ES-I3 (cell line): ENCODE data around the gene TUBB.
"Not testable (repeated sequence)": the region's sequence is repeated elsewhere in the genome, so short reads cannot be mapped to it uniquely, and the experiment has no call there.

Experiments
- H3K36me3 ChIP-seq: 2 replicates; pipeline ENCODE4 v1.6.1; 2013; ENCODE audit warnings: mild to moderate bottlenecking, low read length, control low read depth, moderate library complexity; ENCODE audit not compliant: insufficient read depth
- H3K4me1 ChIP-seq: 2 replicates; pipeline ENCODE4 v1.6.1; 2013; ENCODE audit warnings: mild to moderate bottlenecking, control low read depth, low read length; ENCODE audit not compliant: insufficient read depth
- H3K9ac ChIP-seq: 2 replicates; pipeline ENCODE4 v1.6.1; 2013; ENCODE audit warnings: low read depth, mild to moderate bottlenecking, low read length, moderate library complexity
- H3K9me3 ChIP-seq: 2 replicates; pipeline ENCODE4 v1.6.1; 2013; ENCODE audit warnings: mild to moderate bottlenecking, low read length, moderate library complexity; ENCODE audit not compliant: control insufficient read depth, insufficient read depth

TUBB gene

DNA sequence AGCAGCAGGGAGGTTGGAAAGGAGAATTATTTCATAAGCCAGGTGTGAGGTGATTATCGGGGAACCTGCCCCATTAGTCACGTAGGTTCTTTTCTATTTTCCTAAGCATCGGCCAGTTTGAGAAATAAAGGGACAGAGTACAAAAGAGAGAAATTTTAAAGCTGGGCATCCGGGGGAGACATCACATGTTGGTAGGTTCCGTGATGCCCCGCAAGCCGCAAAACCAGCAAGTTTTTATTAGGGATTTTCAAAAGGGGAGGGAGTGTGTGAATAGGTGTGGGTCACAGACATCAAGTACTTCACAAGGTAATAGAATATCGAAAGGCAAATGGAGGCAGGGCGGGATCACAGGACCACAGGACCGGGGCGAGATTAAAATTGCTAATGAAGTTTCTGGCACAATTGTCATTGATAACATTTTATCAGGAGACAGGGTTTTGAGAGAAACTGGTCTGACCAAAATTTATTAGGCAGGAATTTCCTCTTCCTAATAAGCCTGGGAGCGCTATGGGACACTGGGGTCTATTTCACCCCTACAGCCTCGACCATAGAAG lies 44.4 kb downstream of the TUBB start:
- Histone ChIP-seq H3K4me1 (peaks cover 25% of the 10 kb centered on the region), H3K9ac (peak overlapping the region; percentile 24)
- not testable (repeated sequence) for H3K36me3 ChIP-seq, H3K9me3 ChIP-seq

DNA sequence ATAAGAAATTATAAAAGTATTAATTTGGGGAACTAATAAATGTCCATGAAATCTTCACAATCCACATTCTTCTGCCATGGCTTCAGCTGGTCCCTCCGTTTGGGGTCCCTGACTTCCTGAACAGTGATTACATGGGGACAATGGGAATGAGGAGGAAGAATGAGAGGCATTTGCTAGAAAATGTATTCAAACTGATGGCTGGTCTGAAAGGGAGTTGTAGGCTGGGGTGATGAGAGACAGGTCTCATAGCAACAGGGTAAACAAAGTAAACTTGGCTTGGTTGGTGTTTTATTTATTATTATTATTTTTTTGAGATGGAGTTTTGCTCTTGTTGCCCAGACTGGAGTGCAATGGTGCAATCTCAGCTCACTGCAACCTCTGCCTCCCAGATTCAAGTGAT lies 45.3 kb downstream of the TUBB start:
- H3K9ac ChIP-seq, H3K9me3 ChIP-seq, H3K36me3 ChIP-seq: not testable (repeated sequence)
- H3K4me1 ChIP-seq: peaks cover 27% of the 10 kb centered on the region

DNA sequence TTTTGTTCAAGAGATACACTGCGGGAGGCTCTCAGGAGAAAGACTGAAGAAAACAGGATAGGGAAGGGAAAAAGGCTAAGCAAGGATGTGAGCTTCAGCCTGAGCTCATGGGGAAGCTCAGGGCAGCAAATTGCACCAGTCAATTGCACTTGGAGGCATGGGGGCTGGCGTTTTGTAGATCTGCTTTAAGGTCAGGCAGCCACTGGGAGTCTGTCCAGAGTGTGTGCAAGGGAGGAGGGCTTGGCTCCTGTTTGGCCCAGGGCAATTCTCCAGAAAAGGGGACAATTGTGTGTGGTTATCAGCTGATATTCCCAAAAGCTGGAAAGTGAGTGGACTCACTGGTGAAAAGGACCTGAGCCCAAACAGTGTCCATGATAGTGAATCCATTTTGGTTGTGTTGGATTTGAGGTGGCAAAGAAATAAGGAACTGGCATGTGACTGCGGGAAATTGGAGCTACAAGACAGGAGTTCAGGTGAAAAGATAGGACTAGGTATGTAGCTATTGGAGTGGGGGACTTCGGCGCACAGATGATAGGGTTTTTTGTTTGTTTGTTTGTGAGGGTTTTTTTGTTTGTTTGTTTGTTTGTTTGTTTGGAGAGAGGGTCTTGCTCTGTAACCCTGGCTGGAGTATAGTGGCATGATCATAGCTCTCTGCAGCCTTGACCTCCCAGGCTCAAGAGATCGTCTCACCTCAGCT lies 46.5 kb downstream of the TUBB start:
- no peaks in the 10 kb centered on the region for H3K36me3 ChIP-seq
- H3K9me3 ChIP-seq: no peaks in the 10 kb centered on the region
- H3K4me1 ChIP-seq: peaks cover 28% of the 10 kb centered on the region
- H3K9ac ChIP-seq: no peak overlapping the region

DNA sequence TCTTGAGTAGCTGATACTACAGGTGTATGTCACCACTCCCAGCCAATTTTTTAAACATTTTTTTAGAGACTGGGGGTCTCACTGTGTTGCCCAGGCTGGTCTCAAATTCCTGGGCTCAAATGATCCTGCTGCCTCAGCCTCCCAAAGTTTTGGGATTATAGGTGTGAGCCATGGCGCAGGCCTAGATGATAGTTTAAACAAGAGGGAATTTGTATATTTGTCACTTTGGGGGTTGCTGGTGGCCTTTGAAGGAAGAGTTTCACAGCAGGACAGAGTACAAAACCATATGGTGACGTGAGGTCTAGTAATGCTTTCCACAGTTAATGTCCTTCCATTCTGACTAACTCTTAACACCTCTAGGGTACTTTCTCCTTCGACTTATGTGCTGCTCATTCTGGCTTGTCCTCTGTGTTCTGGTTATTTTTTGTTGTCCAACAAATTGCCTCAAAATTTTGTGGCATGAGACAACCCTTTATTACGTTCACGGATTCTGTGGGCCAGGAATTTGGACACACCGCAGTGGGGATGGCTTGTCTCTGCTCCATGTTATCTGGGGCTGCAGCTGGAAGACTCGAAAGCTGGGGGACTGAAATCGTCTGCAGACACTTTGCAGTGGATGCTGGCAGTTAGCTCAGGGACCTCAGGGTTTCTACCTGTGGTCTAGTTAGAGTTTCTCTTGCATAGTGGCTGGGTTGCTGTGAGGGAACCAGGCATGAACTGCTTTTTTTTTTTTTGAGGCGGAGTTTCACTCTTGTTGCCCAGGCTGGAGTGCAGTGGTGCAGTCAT lies 47.2 kb downstream of the TUBB start:
- Histone ChIP-seq H3K9ac (no peak overlapping the region), H3K9me3 (no peaks in the 10 kb centered on the region), H3K36me3 (no peaks in the 10 kb centered on the region), H3K4me1 (peaks cover 28% of the 10 kb centered on the region)

DNA sequence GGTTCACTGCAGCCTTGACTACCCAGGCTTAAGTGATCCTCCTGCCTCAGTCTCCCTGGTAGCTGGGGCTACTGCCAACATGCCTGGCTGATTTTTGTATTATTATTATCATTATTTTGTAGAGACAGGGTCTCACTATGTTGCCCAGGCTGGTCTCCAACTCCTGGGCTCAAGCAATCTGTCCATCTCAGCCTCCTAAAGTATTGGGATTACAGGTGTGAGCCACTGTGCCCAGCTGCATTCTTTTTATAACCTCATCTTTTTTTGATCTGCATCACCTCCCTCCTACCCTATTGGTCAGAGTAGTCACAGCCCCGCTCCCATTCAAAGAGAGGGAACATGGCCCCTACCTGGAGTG lies 47.8 kb downstream of the TUBB start:
- H3K4me1 ChIP-seq: peaks cover 28% of the 10 kb centered on the region
- no peaks in the 10 kb centered on the region for H3K9me3 ChIP-seq
- H3K9ac ChIP-seq: no peak overlapping the region
- no peaks in the 10 kb centered on the region for H3K36me3 ChIP-seq

DNA sequence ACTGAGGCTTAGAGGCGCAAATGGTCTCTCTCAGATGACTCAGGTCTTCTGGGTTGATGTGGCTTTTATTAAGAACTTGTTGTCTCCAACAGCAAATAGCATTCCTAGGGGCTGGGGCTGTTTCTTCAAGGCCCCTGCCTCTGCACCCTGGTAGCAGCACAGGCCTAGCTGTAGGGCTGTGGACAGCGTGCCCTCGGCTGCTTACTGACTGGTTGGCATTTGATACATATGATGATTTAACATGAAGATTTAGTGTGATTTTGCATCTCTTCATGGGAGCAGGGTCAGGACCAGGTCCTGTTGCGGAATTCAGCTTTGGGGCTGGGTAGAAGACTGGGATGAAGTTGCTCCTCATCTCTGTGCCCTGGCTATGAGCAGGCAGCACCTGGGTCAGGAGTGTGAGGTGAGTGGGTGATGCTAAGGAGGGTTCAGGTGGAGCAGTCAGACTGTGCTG lies 48.5 kb downstream of the TUBB start:
- Histone ChIP-seq H3K36me3 (no peaks in the 10 kb centered on the region), H3K4me1 (peaks cover 24% of the 10 kb centered on the region), H3K9ac (no peak overlapping the region), H3K9me3 (no peaks in the 10 kb centered on the region)

DNA sequence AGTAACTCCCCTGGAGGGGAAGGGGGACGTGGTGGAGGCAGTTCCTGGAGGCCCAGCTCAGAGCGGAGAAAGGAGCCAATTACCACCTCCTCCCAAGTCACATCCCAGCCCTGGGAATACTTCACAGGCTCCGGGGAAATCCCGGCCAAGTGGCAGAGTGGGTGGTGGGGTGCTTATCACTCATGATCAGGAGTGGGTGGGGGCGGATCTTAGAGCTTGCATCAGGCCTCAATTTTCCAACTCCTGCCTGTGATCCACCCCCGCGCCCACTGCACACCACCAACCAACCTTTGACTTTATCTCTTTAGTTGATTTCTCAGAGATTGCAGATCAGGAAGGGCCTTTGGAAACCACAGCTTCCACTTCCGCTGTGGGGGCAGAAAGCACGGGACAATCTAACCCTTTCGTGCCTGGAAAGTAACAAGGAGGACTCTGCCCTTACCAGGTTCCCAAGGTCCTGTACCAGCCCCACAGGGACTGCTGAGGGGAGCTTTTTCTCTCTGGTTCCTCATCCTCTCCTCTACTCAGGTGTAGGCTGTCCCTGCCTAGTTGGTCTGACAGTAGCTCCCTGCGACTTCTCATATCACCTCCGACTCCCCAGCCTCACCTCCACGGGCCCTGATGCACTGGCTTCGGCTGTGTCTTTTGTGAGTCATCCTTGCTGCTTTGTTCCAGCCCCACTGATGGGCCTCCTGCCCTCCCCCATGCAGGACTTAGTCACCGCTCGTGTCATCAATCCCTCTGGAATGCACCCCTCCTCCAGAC lies 49.1 kb downstream of the TUBB start:
- Histone ChIP-seq H3K9ac (peak overlapping the region; percentile 17; the same call in 1 of the 2 replicates), H3K9me3 (no peaks in the 10 kb centered on the region), H3K4me1 (peaks cover 28% of the 10 kb centered on the region), H3K36me3 (no peaks in the 10 kb centered on the region)

DNA sequence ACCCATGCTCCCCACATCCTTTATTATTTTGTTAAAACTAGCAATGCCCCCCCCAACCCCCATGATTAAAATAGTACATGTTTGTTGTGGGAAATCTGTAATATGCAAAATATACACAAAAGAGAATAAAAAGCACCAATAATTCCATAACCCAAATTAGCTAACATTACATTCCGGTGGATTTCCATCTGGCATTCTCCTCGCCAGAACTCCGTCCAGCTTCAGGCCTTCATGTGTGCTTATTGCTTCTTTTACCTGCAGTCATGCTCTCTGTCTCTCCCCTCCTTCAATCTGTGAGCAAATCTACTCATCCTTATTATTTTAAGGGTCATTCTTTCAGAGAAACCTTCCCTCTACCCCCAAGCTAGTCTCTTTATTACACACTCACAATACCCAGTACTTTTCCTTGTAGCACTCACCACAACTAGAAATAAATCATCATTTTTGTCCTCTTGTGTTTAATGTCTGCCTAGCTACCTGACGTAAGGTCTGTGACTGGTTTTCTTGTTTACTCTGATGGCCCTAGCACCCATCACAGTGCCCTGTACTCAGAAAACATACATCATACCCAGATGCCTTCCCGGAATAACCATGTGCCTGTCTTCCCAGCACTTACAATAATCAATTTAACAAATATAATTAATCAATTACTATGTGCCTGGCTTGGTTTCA lies 49.8 kb downstream of the TUBB start:
- peaks cover 28% of the 10 kb centered on the region for H3K4me1 ChIP-seq
- no peaks in the 10 kb centered on the region for H3K9me3 ChIP-seq
- H3K36me3 ChIP-seq: no peaks in the 10 kb centered on the region
- H3K9ac ChIP-seq: no peak overlapping the region

DNA sequence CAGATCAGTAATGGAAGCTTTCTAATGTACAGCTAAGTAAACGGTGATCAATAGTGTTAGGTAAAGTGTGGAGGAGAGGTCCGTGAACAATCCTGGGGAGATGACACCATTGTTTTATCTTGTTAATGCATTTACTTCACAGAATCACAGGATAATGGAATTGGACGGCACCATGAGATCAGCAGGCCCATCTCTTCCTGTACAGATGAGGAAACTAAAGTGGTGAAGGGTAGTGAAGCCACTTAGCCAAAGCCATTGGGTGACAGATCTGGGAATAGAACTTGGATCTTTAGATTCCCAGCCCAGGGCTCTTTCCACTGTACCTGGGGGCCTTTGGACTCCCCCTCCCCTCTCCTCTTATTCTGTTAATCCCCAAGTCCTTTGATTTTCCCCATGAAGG lies 50.4 kb downstream of the TUBB start:
- H3K9ac ChIP-seq: no peak overlapping the region
- H3K4me1 ChIP-seq: peaks cover 28% of the 10 kb centered on the region
- no peaks in the 10 kb centered on the region for H3K36me3 ChIP-seq
- H3K9me3 ChIP-seq: no peaks in the 10 kb centered on the region

DNA sequence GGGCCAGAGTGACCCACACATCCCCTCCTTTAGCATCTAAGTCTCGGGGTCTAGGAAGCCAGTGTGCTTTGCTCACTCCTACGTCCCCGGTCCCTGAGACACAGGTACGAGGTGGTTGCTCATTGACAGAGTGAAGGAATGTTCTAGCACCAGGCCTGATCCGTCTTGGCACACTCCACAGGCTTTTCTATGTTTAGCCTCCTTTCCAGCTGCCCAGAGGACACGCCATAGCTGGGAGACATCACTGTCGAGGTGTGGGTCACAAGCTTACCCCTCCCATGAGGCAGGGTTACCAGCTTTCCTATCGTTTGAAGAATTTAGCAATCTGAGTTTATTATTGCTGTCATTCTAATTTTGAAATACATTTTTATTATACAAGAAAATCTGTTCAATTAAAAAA lies 54.5 kb downstream of the TUBB start:
- Histone ChIP-seq H3K4me1 (peaks cover 15% of the 10 kb centered on the region), H3K36me3 (no peaks in the 10 kb centered on the region), H3K9ac (no peak overlapping the region), H3K9me3 (no peaks in the 10 kb centered on the region)
